ENCODE measurements around the gene SERPINA1. TPM values are rescaled to one million over a fixed set of nuclear protein-coding genes. Genes with fewer than 3 reads are reported as not detected.

The SERPINA1 gene
- total and polyA plus RNA-seq, 2 of the 13 experiments (the other 11 are each of a cell fraction or from before 2014, with no cell fraction given), result 3,266 to 11,015 TPM

- TF ChIP-seq ZNF160 (CRISPR knock-in tag; IDR thresholded peaks at IDR 0.05) (0 out of 2 replicates have a peak, but pooled peaks have one; percentile 14), REPIN1 (CRISPR knock-in tag; IDR thresholded peaks at IDR 0.05; ENCODE audit: borderline replicate concordance, low read depth) (peak; percentile 39; the same call in 1 of the 2 replicates), NR2F2 (IDR thresholded peaks at IDR 0.05; ENCODE audit: borderline replicate concordance, low read depth) (peak; percentile 8; the same call in 1 of the 2 replicates), BRD4 (CRISPR knock-in tag; IDR thresholded peaks at IDR 0.05) (no peak), HNRNPUL1 (IDR thresholded peaks at IDR 0.05; ENCODE audit: low read depth, low read length) (no peak), ZNF251 (CRISPR knock-in tag; IDR thresholded peaks at IDR 0.05) (no peak), JUNB (CRISPR knock-in tag; IDR thresholded peaks at IDR 0.05; ENCODE audit: borderline replicate concordance) (no peak), SNAPC2 (CRISPR knock-in tag; IDR thresholded peaks at IDR 0.05) (0 out of 2 replicates have a peak, but pooled peaks have one; percentile 23), SMYD3 (CRISPR knock-in tag; IDR thresholded peaks at IDR 0.05) (peak; percentile 54; the same call in 1 of the 2 replicates), ZHX1 (CRISPR knock-in tag; IDR thresholded peaks at IDR 0.05; ENCODE audit: low read depth) (no peak), ATAD3A (CRISPR knock-in tag; IDR thresholded peaks at IDR 0.05) (no peak), IRX3 (CRISPR knock-in tag; IDR thresholded peaks at IDR 0.05; ENCODE audit: borderline replicate concordance, low read depth) (0 out of 2 replicates have a peak, but pooled peaks have one; percentile 54), SMC3 (IDR thresholded peaks at IDR 0.05; ENCODE audit: low read length) (no peak), PAF1 (CRISPR knock-in tag; IDR thresholded peaks at IDR 0.05) (peak; percentile 47; the same call in 1 of the 2 replicates), THRA (CRISPR knock-in tag; IDR thresholded peaks at IDR 0.05; ENCODE audit: borderline replicate concordance) (no peak), ZFX (CRISPR knock-in tag; IDR thresholded peaks at IDR 0.05; ENCODE audit: low read depth) (peak; percentile 23; the same call in 1 of the 2 replicates), GATAD1 (CRISPR knock-in tag; IDR thresholded peaks at IDR 0.05) (no peak), ZZZ3 (CRISPR knock-in tag; IDR thresholded peaks at IDR 0.05; ENCODE audit: borderline replicate concordance) (no peak), ATF6 (CRISPR knock-in tag; conservative IDR thresholded peaks at IDR 0.05) (no peak), ZBTB33 (CRISPR knock-in tag; IDR thresholded peaks at IDR 0.05) (0 out of 2 replicates have a peak, but pooled peaks have one; percentile 48)
Observed at GRCh38 chr14:94382716-94383596, 5.4 kb downstream of the SERPINA1 start (continued).
